NOMO-1 (cell line): ENCODE results near the gene PLXDC2.
"Not testable (repeated sequence)": the region's sequence is repeated elsewhere in the genome, so short reads cannot be mapped to it uniquely, and the experiment has no call there.

Source experiments
- DNase-seq, 2 experiments: peaks; one replicate each; lab custom pipeline; 2025; ENCODE audit not compliant: unreplicated experiment in 2 of 2; lab: John Stamatoyannopoulos, UW

PLXDC2 gene

GRCh38 chr10:20013991-20014750 is 197.9 kb downstream of the PLXDC2 start:
- no peak for DNase-seq

- no peak for DNase-seq
Observed at GRCh38 chr10:20017961-20018360, 201.7 kb downstream of the PLXDC2 start.

DNA sequence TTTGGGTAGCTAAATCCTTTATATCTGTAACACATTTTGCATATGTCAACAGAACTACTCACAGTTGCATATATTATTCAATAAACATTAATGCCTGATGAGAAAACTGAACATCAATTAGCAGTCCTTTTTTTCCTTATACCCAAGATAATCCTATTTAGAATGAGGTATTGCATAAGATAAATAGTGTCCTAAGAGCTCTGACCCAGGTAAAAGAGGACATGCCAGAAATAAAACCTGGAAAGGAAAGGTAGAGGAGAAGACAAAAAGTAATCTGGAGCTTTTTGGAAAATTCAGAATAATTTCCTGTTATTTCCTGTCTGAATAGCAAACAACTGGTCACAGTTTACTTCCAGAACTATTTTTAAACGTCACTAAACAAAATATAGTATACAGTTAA is 204.4 kb downstream of the PLXDC2 start:
- no peak for DNase-seq

- no peak for DNase-seq
Observed at GRCh38 chr10:20029523-20029922, 213.3 kb downstream of the PLXDC2 start.

GRCh38 chr10:20033476-20033875 is 217.2 kb downstream of the PLXDC2 start:
- no peak for DNase-seq

DNA sequence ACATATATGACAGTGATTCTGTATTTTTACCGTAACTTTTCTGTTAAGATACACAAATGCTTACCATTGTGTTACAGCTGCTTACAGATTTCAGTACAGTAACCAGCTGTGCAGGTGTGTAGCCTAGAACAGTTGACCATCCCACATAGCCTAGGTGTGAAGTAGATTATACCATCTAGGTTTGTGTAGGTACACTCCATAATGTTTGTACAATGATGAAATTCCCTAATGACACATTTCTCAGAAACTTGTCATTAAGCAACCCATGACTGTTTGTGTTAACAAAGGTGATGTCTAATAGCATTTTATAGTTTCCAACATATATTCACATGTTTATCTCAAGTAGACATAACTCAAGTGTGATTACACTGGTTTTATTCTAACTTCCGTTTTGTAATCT is 218.5 kb downstream of the PLXDC2 start:
- no peak for DNase-seq

- DNase-seq: no peak
Observed at GRCh38 chr10:20040012-20040411, 223.8 kb downstream of the PLXDC2 start.

- no peak for DNase-seq
Observed at GRCh38 chr10:20041931-20042330, 225.7 kb downstream of the PLXDC2 start.

GRCh38 chr10:20045100-20045499 is 228.9 kb downstream of the PLXDC2 start:
- DNase-seq: not testable (repeated sequence)

DNA sequence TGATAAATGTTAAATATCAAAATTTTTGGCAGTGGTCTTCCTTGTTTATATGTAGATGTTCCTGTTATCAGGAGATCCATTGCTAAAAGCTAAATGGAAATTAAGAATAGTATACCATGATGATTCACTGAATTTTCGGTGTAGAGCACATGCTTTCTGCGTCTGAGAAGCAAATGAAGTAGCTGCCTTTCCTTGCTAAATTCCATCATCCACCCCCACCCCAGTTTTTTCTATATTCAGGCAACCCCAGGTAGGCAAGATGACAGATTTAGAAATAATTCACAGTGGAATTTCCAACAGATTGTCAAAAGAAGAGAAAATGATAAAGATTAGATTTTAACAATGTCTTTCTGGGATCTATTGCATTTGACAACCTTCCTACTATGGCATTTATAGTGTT is 231.9 kb downstream of the PLXDC2 start:
- DNase-seq: no peak

- DNase-seq: no peak
Observed at GRCh38 chr10:20058135-20058534, 241.9 kb downstream of the PLXDC2 start.

DNA sequence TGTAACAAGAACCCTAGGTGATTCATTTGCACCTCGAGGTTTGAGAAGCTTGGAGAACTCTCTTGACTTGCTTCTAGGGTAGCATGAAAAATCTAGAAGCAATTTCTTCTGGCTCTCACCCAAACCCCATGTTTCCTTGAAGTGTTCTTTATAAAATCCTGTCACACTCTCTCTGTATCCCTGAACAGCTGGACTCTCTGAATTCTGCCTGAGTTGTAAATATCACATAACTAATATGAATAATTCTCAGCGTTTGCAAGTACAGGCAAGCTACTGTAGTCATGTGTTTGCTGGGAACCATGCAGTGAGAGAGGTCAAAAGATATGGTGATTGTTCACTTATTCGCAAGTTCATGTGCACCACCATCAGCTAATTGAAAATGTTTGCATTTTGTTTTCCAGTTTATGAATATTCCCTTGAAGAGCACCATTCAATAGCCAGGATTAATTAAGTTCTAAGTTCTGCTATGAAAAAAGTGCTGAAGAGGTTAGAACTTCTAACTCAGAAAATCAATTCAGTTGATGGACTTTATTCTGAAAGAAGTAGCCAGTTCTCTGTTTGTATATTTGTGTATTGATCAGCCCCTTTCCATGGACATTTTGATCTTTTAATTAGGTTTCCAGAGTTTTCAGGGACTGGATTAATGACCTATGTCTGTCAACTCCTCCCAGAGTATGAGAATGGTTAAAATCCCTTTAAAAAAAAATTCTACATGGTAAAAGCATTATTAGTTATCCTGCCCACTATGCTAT is 243.0 kb downstream of the PLXDC2 start:
- no peak for DNase-seq

DNA sequence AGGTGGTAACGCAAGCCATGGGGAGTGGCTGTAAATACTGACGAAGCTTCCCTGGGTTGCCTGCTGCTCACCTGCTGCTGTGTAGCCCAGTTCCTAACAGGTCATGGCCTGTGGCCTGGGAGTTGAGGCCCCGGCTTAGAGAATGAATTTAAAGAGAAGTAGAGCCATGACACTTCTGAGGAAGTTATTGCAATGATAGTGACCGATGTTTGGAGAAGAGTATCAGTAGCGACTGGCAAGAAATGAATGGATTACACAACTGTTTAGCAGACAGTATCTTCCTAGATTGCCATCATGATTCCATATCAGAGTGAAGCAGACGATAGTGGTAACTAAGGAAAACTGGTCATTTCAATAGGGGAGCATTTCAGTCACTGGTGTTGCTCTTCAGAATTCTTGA is 249.6 kb downstream of the PLXDC2 start:
- DNase-seq: no peak

DNA sequence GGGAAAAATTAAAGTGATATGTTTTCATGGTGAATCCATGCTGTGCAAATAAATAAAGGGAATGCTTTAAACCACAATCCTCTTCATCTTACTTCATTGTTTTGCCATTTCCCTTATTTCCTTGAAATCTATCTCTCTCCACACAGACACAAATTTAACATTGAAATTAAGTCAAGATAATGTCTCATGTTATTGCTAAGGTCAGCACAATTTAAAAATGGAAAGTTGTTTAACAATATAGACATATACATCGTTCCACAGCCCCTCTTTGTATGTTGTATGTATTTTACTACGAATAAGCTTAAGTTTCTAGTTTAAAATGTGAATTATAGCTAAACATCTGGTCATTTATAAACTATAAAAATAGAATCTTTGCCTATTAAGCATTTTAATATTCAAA is 256.9 kb downstream of the PLXDC2 start:
- no peak for DNase-seq

- DNase-seq: no peak
Observed at GRCh38 chr10:20075713-20076112, 259.5 kb downstream of the PLXDC2 start.

DNA sequence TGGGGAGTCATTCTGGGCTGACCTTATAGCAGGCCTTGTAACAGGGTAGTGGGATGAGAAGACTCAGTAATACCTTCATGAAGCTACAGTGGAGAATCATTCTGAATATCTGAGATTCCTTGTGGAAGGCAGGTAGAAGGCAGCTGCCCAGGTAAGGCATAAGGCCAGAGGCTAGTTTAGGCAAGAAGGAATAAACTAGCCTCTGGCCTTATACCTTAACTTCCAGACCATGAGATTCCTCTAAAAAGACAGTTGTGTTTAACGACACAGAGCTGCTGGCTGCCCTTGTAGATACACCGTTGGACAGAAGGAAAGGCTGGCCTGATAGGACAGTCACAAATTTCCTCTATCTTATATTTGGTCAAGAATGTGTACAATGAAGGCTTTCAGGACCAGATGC is 268.2 kb downstream of the PLXDC2 start:
- no peak for DNase-seq

DNA sequence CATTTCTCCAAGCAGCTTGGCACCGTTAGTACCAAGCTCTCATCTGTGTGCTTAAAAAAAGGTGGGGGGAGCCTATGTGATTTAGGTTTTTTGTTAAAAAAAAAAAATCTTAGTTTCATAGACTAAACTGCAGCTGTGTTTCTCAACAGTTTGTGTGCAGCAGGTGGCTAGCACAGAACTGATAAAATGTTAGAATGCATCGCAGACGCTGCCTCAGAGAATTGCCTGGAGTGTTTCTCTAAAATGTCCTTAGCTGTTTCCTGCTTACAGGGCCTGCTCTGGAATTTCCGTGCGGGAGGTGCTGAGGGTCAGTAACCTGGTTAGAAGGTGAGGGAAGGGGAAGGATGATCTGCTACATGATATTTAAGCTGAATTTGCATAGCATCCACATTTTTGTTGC is 268.9 kb downstream of the PLXDC2 start:
- no peak for DNase-seq

- no peak for DNase-seq
Observed at GRCh38 chr10:20087353-20087752, 271.1 kb downstream of the PLXDC2 start.

DNA sequence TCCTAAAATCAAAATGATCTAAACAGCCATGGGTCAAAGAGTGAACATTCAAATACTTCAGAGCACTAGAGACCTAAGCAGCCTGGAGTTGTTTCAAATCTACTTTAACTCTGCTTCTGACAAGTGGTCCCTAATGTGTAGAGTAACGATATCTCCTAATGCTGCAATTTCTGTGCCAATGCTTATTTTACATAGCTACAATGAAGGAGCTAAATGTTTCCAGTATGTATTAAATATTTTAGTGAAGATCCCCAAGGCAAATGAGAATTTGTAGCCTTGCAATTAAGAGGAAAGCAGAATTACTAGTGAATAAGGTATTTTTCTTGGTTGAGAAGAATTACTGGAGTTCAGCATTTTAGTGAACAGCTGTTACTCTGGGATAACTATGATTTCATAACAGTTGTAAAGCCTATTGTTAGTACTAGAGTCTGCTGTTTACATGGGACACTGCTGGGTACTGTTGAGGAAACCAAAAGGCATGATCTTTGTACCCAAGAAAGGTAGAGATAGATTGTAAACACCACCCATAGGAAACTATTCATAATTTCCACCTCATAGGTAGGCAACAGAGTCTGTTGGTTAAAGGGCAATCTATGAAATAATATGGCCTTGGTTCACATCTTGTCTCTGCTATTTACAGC is 271.9 kb downstream of the PLXDC2 start:
- DNase-seq: no peak

GRCh38 chr10:20089879-20090278 is 273.6 kb downstream of the PLXDC2 start:
- DNase-seq: no peak

GRCh38 chr10:20090831-20091230 is 274.6 kb downstream of the PLXDC2 start:
- DNase-seq: no peak

DNA sequence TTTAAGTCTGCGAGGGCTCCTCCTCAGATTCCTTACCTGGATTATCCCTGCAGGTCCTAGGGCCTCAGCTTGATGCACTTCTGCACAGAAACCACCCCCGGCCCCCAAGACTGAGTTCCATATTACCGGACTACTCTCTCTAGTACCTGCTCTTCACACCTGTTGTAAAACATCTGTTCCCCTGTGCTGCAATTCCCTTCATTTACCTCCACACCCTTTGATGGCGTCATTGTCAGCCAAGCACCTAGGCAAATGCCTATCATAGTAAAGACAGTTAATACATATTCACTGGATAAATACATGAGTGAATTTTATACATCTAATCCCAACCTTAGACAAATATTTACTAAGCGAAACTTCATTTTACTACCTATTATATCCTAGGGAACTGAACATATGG is 275.5 kb downstream of the PLXDC2 start:
- no peak for DNase-seq
